Measurements from ENCODE around the gene BRWD1.

- TF ChIP-seq, protein P1, sequence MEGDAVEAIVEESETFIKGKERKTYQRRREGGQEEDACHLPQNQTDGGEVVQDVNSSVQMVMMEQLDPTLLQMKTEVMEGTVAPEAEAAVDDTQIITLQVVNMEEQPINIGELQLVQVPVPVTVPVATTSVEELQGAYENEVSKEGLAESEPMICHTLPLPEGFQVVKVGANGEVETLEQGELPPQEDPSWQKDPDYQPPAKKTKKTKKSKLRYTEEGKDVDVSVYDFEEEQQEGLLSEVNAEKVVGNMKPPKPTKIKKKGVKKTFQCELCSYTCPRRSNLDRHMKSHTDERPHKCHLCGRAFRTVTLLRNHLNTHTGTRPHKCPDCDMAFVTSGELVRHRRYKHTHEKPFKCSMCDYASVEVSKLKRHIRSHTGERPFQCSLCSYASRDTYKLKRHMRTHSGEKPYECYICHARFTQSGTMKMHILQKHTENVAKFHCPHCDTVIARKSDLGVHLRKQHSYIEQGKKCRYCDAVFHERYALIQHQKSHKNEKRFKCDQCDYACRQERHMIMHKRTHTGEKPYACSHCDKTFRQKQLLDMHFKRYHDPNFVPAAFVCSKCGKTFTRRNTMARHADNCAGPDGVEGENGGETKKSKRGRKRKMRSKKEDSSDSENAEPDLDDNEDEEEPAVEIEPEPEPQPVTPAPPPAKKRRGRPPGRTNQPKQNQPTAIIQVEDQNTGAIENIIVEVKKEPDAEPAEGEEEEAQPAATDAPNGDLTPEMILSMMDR (IDR thresholded peaks at IDR 0.05; ENCODE audit: borderline replicate concordance, extremely low read depth, low read length, poor library complexity, severe bottlenecking) = no peak
- no peak for TF ChIP-seq EZH2 (IDR thresholded peaks at IDR 0.05; ENCODE audit: borderline replicate concordance, low read depth, low read length, severe bottlenecking)
Observed at GRCh38 chr21:39159342-39160063, 153.9 kb downstream of the BRWD1 start.
